CD4-positive, alpha-beta T cell (primary cell): Measurements from ENCODE around the gene SIDT2. TPM values are rescaled to one million over a fixed set of nuclear protein-coding genes. Genes with fewer than 3 reads are reported as not detected.
A peak's percentile ranks its signal among the peaks of the same experiment; 100 is the strongest.

ENCODE experiments used
- ATAC-seq: fragments of 200-7000 bp; cut with Tn5 transposase; one replicate; pipeline ENCODE4 v1.10.0; 2022; ENCODE audit warnings: mild to moderate bottlenecking; ENCODE audit not compliant: poor library complexity
- CTCF ChIA-PET: fragments of 350-600 bp; sonication (Branson Sonifier 250); formaldehyde crosslinking; loops from one replicate; lab custom pipeline; 2021; ENCODE audit warnings: antibody characterized with exemption, inconsistent platforms; lab: Charles Lee
- POLR2A ChIA-PET: fragments of 350-600 bp; sonication (Branson Sonifier 250); formaldehyde crosslinking; loops from one replicate; lab custom pipeline; 2021; ENCODE audit warnings: antibody characterized with exemption, inconsistent platforms; lab: Charles Lee
- DNase-seq, 14 experiments: peaks; one replicate each; pipeline ENCODE4 v3.0.0-alpha.2; 2013 to 2020; ENCODE audit warnings: mixed read lengths in 2 of 14
- H3K27ac ChIP-seq, 2 donors: one replicate each; pipeline versions ENCODE4 v1.5.1 to v1.7.0; 2013; ENCODE audit warnings: low read length in 2 of 2, low read depth in 1 of 2, mild to moderate bottlenecking in 1 of 2
- H3K27me3 ChIP-seq, 2 experiments: 1 replicate in 1 of 2; 2 replicates in 1 of 2; pipeline versions ENCODE4 v1.6.1 to v1.7.0; 2013; ENCODE audit warnings: low read length in 2 of 2, control low read depth in 1 of 2, mild to moderate bottlenecking in 1 of 2, moderate library complexity in 1 of 2; ENCODE audit not compliant: insufficient read depth in 2 of 2, control insufficient read depth in 1 of 2
- H3K36me3 ChIP-seq: one replicate; pipeline ENCODE4 v1.6.1; 2013; ENCODE audit warnings: low read length, control low read depth; ENCODE audit not compliant: insufficient read depth
- H3K4me1 ChIP-seq: one replicate; pipeline ENCODE4 v1.6.1; 2013; ENCODE audit warnings: low read length, control low read depth; ENCODE audit not compliant: insufficient read depth
- H3K4me3 ChIP-seq: one replicate; pipeline ENCODE4 v1.5.1; 2013; ENCODE audit warnings: mild to moderate bottlenecking, low read length, moderate library complexity
- H3K9me3 ChIP-seq, 2 experiments: 1 replicate in 1 of 2; 2 replicates in 1 of 2; pipeline versions ENCODE4 v1.6.1 to v1.7.0; 2013; ENCODE audit warnings: low read length in 2 of 2, mild to moderate bottlenecking in 2 of 2, control low read depth in 1 of 2, moderate library complexity in 1 of 2; ENCODE audit not compliant: control insufficient read depth in 1 of 2, insufficient read depth in 1 of 2
- H3K27ac Mint-ChIP-seq: one replicate; pipeline ENCODE4 v1.8.0; 2020; ENCODE audit warnings: mixed read lengths
- H3K27me3 Mint-ChIP-seq: one replicate; pipeline ENCODE4 v1.8.0; 2021; ENCODE audit warnings: mixed read lengths
- H3K36me3 Mint-ChIP-seq: one replicate; pipeline ENCODE4 v1.8.0; 2021; ENCODE audit warnings: low read depth, mixed read lengths
- H3K4me1 Mint-ChIP-seq: one replicate; pipeline ENCODE4 v1.8.0; 2021; ENCODE audit warnings: low read depth, mixed read lengths
- H3K4me3 Mint-ChIP-seq: one replicate; pipeline ENCODE4 v1.8.0; 2020; ENCODE audit warnings: mild to moderate bottlenecking, mixed read lengths
- H3K9me3 Mint-ChIP-seq: one replicate; pipeline ENCODE4 v1.8.0; 2020; ENCODE audit warnings: mixed read lengths
- CTCF ChIP-seq: fragments of 200-600 bp; IDR thresholded peaks from one replicate; pipeline ENCODE4 v1.8.0; 2022; ENCODE audit warnings: antibody characterized with exemption, mild to moderate bottlenecking
- intact Hi-C, 2 experiments: fragments of 100-400 bp; cut with DNase I in 1 of 2; cut with micrococcal nuclease in 1 of 2; formaldehyde crosslinking; loops; one replicate each; pipeline versions ENCODE4 v1.15.1 to v1.9.0; 2023 to 2025; cut with DNase I, micrococcal nuclease
- total RNA-seq, 174 experiments: library from RNA in 2 of 174; stranded (reverse) in 2 of 174; gene quantifications; one replicate each; pipeline ENCODE4 v1.2.3 and lab custom pipeline; 2021 to 2026

Gene SIDT2
- total RNA-seq, 2 experiments from 2014 or later, result 197 to 200 TPM

- Mint-ChIP-seq H3K27ac (no peak overlapping the region), H3K9me3 (no peaks in the 10 kb centered on the region), H3K27me3 (no peaks in the 10 kb centered on the region), H3K4me3 (no peak overlapping the region), H3K4me1 (peaks cover 10% of the 10 kb centered on the region), H3K36me3 (peaks cover 29% of the 10 kb centered on the region)
- DNase-seq (no peak), ATAC-seq (no peak)
- TF ChIP-seq CTCF, result no peak
- Histone ChIP-seq H3K4me3 (no peak overlapping the region), H3K4me1 (peaks cover 2% of the 10 kb centered on the region), H3K36me3 (peaks cover 23% of the 10 kb centered on the region), H3K27me3 (no peaks in the 10 kb centered on the region), H3K9me3 (no peaks in the 10 kb centered on the region), H3K27ac (no peak overlapping the region)
- ChIA-PET POLR2A (interaction anchor here (4.8 kb wide), 1 partner anchor 15 kb away, joined by 18 read pairs; the partner anchor contains the start of gene SIDT2), CTCF (no interaction called here)
- intact Hi-C loops, result no loop called here
Observed at GRCh38 chr11:117194267-117194666, 15.7 kb downstream of the SIDT2 start.

- no peak for TF ChIP-seq CTCF
- no peak for ATAC-seq
- POLR2A ChIA-PET, result interaction anchor here (4.8 kb wide), 1 partner anchor 16 kb away, joined by 18 read pairs; the partner anchor contains the start of gene SIDT2
- Histone ChIP-seq H3K4me3 (no peak overlapping the region), H3K4me1 (peaks cover 2% of the 10 kb centered on the region), H3K9me3 (no peaks in the 10 kb centered on the region), H3K36me3 (peaks cover 16% of the 10 kb centered on the region), H3K27ac (no peak overlapping the region), H3K27me3 (no peaks in the 10 kb centered on the region)
- CTCF ChIA-PET, result no interaction called here
- no peak for DNase-seq
- Mint-ChIP-seq H3K36me3 (peaks cover 29% of the 10 kb centered on the region), H3K27ac (no peak overlapping the region), H3K4me3 (no peak overlapping the region), H3K4me1 (peaks cover 10% of the 10 kb centered on the region), H3K27me3 (no peaks in the 10 kb centered on the region), H3K9me3 (no peaks in the 10 kb centered on the region)
- intact Hi-C loops, result no loop called here
Observed at GRCh38 chr11:117195258-117195657, 16.7 kb downstream of the SIDT2 start.

GRCh38 chr11:117195761-117196160 is 17.2 kb downstream of the SIDT2 start:
- peaks cover 25% of the 10 kb centered on the region for H3K36me3 Mint-ChIP-seq
- POLR2A ChIA-PET, result interaction anchor here (4.8 kb wide), 1 partner anchor 17 kb away, joined by 18 read pairs; the partner anchor contains the start of gene SIDT2
- no peaks in the 10 kb centered on the region for H3K9me3 Mint-ChIP-seq
- CTCF ChIA-PET, result no interaction called here
- ATAC-seq (no peak), DNase-seq (no peak)
- H3K27ac Mint-ChIP-seq, result peak overlapping the region; percentile 52
- TF ChIP-seq CTCF, result no peak
- no peaks in the 10 kb centered on the region for H3K27me3 ChIP-seq
- no peaks in the 10 kb centered on the region for H3K9me3 ChIP-seq
- H3K4me3 ChIP-seq, result no peak overlapping the region
- H3K4me3 Mint-ChIP-seq, result no peak overlapping the region
- intact Hi-C loops, result no loop called here
- peaks cover under 1% of the 10 kb centered on the region for H3K4me1 ChIP-seq
- H3K27ac ChIP-seq, result no peak overlapping the region
- H3K4me1 Mint-ChIP-seq, result peaks cover 10% of the 10 kb centered on the region
- peaks cover 11% of the 10 kb centered on the region for H3K36me3 ChIP-seq
- H3K27me3 Mint-ChIP-seq, result no peaks in the 10 kb centered on the region
